B cell (primary cell): ENCODE data around the gene SPATA12. TPM values are rescaled to one million over a fixed set of nuclear protein-coding genes. Genes with fewer than 3 reads are reported as not detected.

Experiments used
- ATAC-seq: fragments of 200-7000 bp; cut with Tn5 transposase; one replicate; pipeline ENCODE4 v1.10.0; 2021; ENCODE audit warnings: low read depth, mild to moderate bottlenecking, moderate number of reproducible peaks, moderate library complexity
- CTCF ChIA-PET: fragments of 350-600 bp; sonication (Branson Sonifier 250); formaldehyde crosslinking; loops from one replicate; lab custom pipeline; 2021; ENCODE audit warnings: antibody characterized with exemption, inconsistent platforms; lab: Charles Lee
- POLR2A ChIA-PET: fragments of 350-600 bp; sonication (Branson Sonifier 250); formaldehyde crosslinking; loops from one replicate; lab custom pipeline; 2021; ENCODE audit warnings: antibody characterized with exemption; lab: Charles Lee
- DNase-seq: peaks from one replicate; pipeline ENCODE4 v3.0.0; 2013
- H2AFZ ChIP-seq: 2 replicates; pipeline ENCODE4 v1.6.1; 2012; ENCODE audit warnings: mild to moderate bottlenecking, low read depth, low read length; ENCODE audit not compliant: insufficient read depth, poor library complexity, severe bottlenecking
- H3K27ac ChIP-seq, 2 donors: 1 replicate in 1 of 2; 2 replicates in 1 of 2; pipeline ENCODE4 v1.5.1; 2012 to 2013; ENCODE audit warnings: low read length in 2 of 2, mild to moderate bottlenecking in 2 of 2, moderate library complexity in 1 of 2
- H3K27me3 ChIP-seq, 4 experiments: fragments of 200-600 bp in 1 of 4; sonication (generic) in 1 of 4; replicated peaks in 1 of 4; 1 replicate in 2 of 4; 2 replicates in 2 of 4; pipeline versions ENCODE4 v1.6.1 to v1.7.0; 2013 to 2016; ENCODE audit warnings: low read length in 3 of 4, mild to moderate bottlenecking in 2 of 4, mixed read lengths in 1 of 4, moderate library complexity in 1 of 4; ENCODE audit not compliant: insufficient read depth in 4 of 4, control insufficient read depth in 3 of 4; ENCODE audit errors: control extremely low read depth in 1 of 4
- H3K36me3 ChIP-seq, 2 experiments: replicated peaks in 1 of 2; 1 replicate in 1 of 2; 2 replicates in 1 of 2; pipeline versions ENCODE4 v1.6.1 to v1.7.1; 2013; ENCODE audit warnings: low read length in 1 of 2; ENCODE audit not compliant: insufficient read depth in 2 of 2, control insufficient read depth in 1 of 2; ENCODE audit errors: control extremely low read depth in 1 of 2, extremely low read depth in 1 of 2
- H3K4me1 ChIP-seq, 2 donors: fragments of 200-600 bp in 1 of 2; sonication (generic) in 1 of 2; 1 replicate in 1 of 2; 2 replicates in 1 of 2; pipeline versions ENCODE4 v1.5.1 to v1.6.1; 2013 to 2017; ENCODE audit warnings: low read length in 2 of 2; ENCODE audit not compliant: control insufficient read depth in 2 of 2, insufficient read depth in 2 of 2
- H3K4me2 ChIP-seq: replicated peaks from 2 replicates; pipeline ENCODE3; 2012; ENCODE audit warnings: mild to moderate bottlenecking, low read depth, low read length; ENCODE audit not compliant: poor library complexity, severe bottlenecking
- H3K4me3 ChIP-seq, 5 experiments: fragments of 200-600 bp in 1 of 5; sonication (generic) in 1 of 5; 1 replicate in 3 of 5; 2 replicates in 2 of 5; pipeline versions ENCODE4 v1.5.1 to v1.7.0; 2011 to 2016; ENCODE audit warnings: low read length in 4 of 5, mild to moderate bottlenecking in 4 of 5, low read depth in 2 of 5, control low read depth in 1 of 5, moderate library complexity in 1 of 5; ENCODE audit not compliant: insufficient read depth in 1 of 5; ENCODE audit errors: control extremely low read depth in 1 of 5, extremely low read depth in 1 of 5
- H3K79me2 ChIP-seq: fragments of 200-600 bp; sonication (generic); one replicate; pipeline ENCODE4 v1.6.0; 2016; ENCODE audit warnings: low read length; ENCODE audit not compliant: control insufficient read depth, insufficient read depth
- H3K9ac ChIP-seq: fragments of 200-600 bp; sonication (generic); 2 replicates; pipeline ENCODE4 v1.6.1; 2017; ENCODE audit warnings: mild to moderate bottlenecking, low read length, moderate library complexity
- H3K9me3 ChIP-seq, 3 donors: one replicate each; pipeline versions ENCODE4 v1.6.1 to v1.7.1; 2013; ENCODE audit warnings: low read length in 2 of 3; ENCODE audit not compliant: control insufficient read depth in 2 of 3, insufficient read depth in 1 of 3; ENCODE audit errors: control extremely low read depth in 1 of 3
- H4K20me1 ChIP-seq: 2 replicates; pipeline ENCODE4 v1.6.0; 2012; ENCODE audit warnings: mild to moderate bottlenecking, low read length; ENCODE audit not compliant: insufficient read depth, control insufficient read depth, poor library complexity, severe bottlenecking
- H3K27ac Mint-ChIP-seq: one replicate; pipeline ENCODE4 v1.8.0; 2021; ENCODE audit warnings: mixed read lengths
- H3K27me3 Mint-ChIP-seq: one replicate; pipeline ENCODE4 v1.8.0; 2021; ENCODE audit warnings: mixed read lengths
- H3K4me1 Mint-ChIP-seq: one replicate; pipeline ENCODE4 v1.8.0; 2021; ENCODE audit warnings: mixed read lengths
- H3K4me3 Mint-ChIP-seq: one replicate; pipeline ENCODE4 v1.8.0; 2021; ENCODE audit warnings: mixed read lengths
- H3K9me3 Mint-ChIP-seq: one replicate; pipeline ENCODE4 v1.8.0; 2022; ENCODE audit warnings: mixed read lengths; ENCODE audit not compliant: insufficient read depth
- CTCF ChIP-seq: fragments of 200-600 bp; IDR thresholded peaks from one replicate; pipeline ENCODE4 v1.8.0; 2022; ENCODE audit warnings: antibody characterized with exemption, mild to moderate bottlenecking
- EZH2 ChIP-seq: IDR thresholded peaks from 2 replicates; pipeline ENCODE4 v1.6.1; 2012; ENCODE audit warnings: borderline replicate concordance, low read depth, mild to moderate bottlenecking, moderate library complexity, low read length; ENCODE audit not compliant: insufficient read depth, poor library complexity, severe bottlenecking
- WGBS: methylation state at CpG from one replicate; pipeline ENCODE4 v1.1.5; 2013; ENCODE audit warnings: missing lambda C conversion rate; ENCODE audit not compliant: insufficient coverage; 5-methylcytosine and 5-hydroxymethylcytosine counted together
- intact Hi-C: fragments of 100-400 bp; cut with micrococcal nuclease; formaldehyde crosslinking; loops from one replicate; pipeline ENCODE4 v1.10.0; 2022
- polyA plus RNA-seq: library from polyadenylated mRNA; depleted of rRNA; stranded (reverse); fragments of >200 nt; gene quantifications from 2 replicates; pipeline ENCODE4 v1.2.3, GENCODE V29; 2012
- total RNA-seq, 2 donors: library from RNA; stranded (reverse); fragments of 120-200 nt in 1 of 2; gene quantifications; 1 replicate in 1 of 2; 2 replicates in 1 of 2; pipeline versions ENCODE4 v1.2.3 to v1.2.4, GENCODE V29; 2013 to 2022

SPATA12 gene
- total and polyA plus RNA-seq, 2 donors (not counting 1 experiment from before 2014, with no cell fraction given) = not detected

- H2AFZ ChIP-seq = peak overlapping the region; percentile 12
- H3K4me1 ChIP-seq = peaks cover 0 to 2% of the 10 kb centered on the region in 2 donors
- H3K4me1 Mint-ChIP-seq = no peaks in the 10 kb centered on the region
- POLR2A ChIA-PET = interaction anchor here (1.7 kb wide), 1 partner anchor 32 kb away, joined by 4 read pairs; no protein-coding TSS in a partner anchor
- H4K20me1 ChIP-seq = no peaks in the 10 kb centered on the region
- H3K36me3 ChIP-seq = no peaks in the 10 kb centered on the region
- ATAC-seq = peak; percentile 81
- H3K27ac Mint-ChIP-seq = no peak overlapping the region
- H3K9ac ChIP-seq = no peak overlapping the region
- peaks cover 0 to 4% (median 0%) of the 10 kb centered on the region in 4 experiments for H3K27me3 ChIP-seq
- no peak overlapping the region for H3K4me3 ChIP-seq
- 81% methylated on average over 2 of the region's 7 CpGs for WGBS
- no peak overlapping the region for H3K4me2 ChIP-seq
- no peak overlapping the region for H3K27ac ChIP-seq
- no peaks in the 10 kb centered on the region for H3K9me3 ChIP-seq
- no peaks in the 10 kb centered on the region for H3K79me2 ChIP-seq
- H3K9me3 Mint-ChIP-seq = no peaks in the 10 kb centered on the region
- TF ChIP-seq CTCF (peak; percentile 97), EZH2 (no peak)
- CTCF ChIA-PET = interaction anchor here (0.8 to 3.5 kb wide), 22 partner anchors 9 to 831 kb away, joined by 3 to 16 read pairs (median 4); partner anchors contain the start of gene APPL1
- intact Hi-C loops = loop anchor here (10.0 kb wide), 1 partner anchor 335 kb away; no protein-coding TSS in a partner anchor
- DNase-seq = peak; percentile 72
- no peak overlapping the region for H3K4me3 Mint-ChIP-seq
- H3K27me3 Mint-ChIP-seq = peaks cover 10% of the 10 kb centered on the region
These were observed 39.7 kb downstream of the SPATA12 start for GRCh38 chr3:57100046-57100695.

DNA sequence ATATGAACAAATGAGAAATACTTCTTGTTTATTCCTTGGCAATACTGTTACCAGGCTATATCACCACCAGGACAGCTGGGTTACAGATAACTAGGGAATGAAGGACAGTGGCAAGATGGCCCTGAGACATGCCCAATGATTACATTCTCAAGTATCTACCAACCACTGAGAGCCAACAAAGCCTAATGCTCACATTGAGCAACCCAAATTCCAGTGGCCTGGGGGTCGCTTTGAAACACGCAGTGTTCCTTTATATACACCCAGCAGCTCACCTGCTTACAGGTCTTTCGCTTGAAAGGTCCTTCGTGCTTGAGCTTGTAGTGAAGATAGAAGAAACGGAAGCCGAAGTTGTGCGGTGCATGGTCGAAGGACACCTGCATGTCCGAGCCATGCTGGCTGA lies 45.1 kb downstream of the SPATA12 start:
- peaks cover 17% of the 10 kb centered on the region for H3K27me3 Mint-ChIP-seq
- CTCF ChIA-PET = no interaction called here
- H3K4me1 ChIP-seq = no peaks in the 10 kb centered on the region
- no peaks in the 10 kb centered on the region for H3K9me3 ChIP-seq
- no peak overlapping the region for H3K4me3 ChIP-seq
- intact Hi-C loops = loop anchor here (10.0 kb wide), 1 partner anchor 329 kb away; no protein-coding TSS in a partner anchor
- DNase-seq (no peak), ATAC-seq (no peak)
- POLR2A ChIA-PET = no interaction called here
- H3K27ac Mint-ChIP-seq = no peak overlapping the region
- no peak overlapping the region for H3K4me2 ChIP-seq
- no peak overlapping the region for H3K9ac ChIP-seq
- H3K36me3 ChIP-seq = no peaks in the 10 kb centered on the region
- no peak overlapping the region for H2AFZ ChIP-seq
- H3K4me1 Mint-ChIP-seq = no peaks in the 10 kb centered on the region
- H3K27ac ChIP-seq = no peak overlapping the region
- no peaks in the 10 kb centered on the region for H3K79me2 ChIP-seq
- H4K20me1 ChIP-seq = no peaks in the 10 kb centered on the region
- no peak overlapping the region for H3K4me3 Mint-ChIP-seq
- H3K27me3 ChIP-seq = peaks cover 0 to 7% (median 0%) of the 10 kb centered on the region in 4 experiments
- WGBS = 96% methylated on average over 7 of the region's 9 CpGs
- no peaks in the 10 kb centered on the region for H3K9me3 Mint-ChIP-seq
- TF ChIP-seq EZH2 = no peak
- TF ChIP-seq CTCF = no peak
